Naive B cell (primary cell): Measurements from ENCODE around the gene MCC. TPM values are rescaled to one million over a fixed set of nuclear protein-coding genes. Genes with fewer than 3 reads are reported as not detected.

ENCODE experiments used
- ATAC-seq, 2 donors: fragments of 150-1000 bp; cut with Tn5 transposase; 2 replicates each; pipeline ENCODE4 v1.10.0; 2021; ENCODE audit warnings: low read depth in 2 of 2, mild to moderate bottlenecking in 2 of 2, moderate library complexity in 2 of 2
- DNase-seq: peaks from one replicate; pipeline ENCODE4 v3.0.0; 2022
- H3K27ac Mint-ChIP-seq, 6 donors: one replicate each; pipeline ENCODE4 v1.8.0; 2020 to 2022; ENCODE audit warnings: mild to moderate bottlenecking in 6 of 6, mixed read lengths in 6 of 6, moderate library complexity in 5 of 6, inconsistent platforms in 2 of 6
- H3K27me3 Mint-ChIP-seq, 3 donors: one replicate each; pipeline ENCODE4 v1.8.0; 2021 to 2022; ENCODE audit warnings: mixed read lengths in 3 of 3, mild to moderate bottlenecking in 1 of 3
- H3K36me3 Mint-ChIP-seq, 2 donors: one replicate each; pipeline ENCODE4 v1.8.0; 2020 to 2022; ENCODE audit warnings: mixed read lengths in 2 of 2, inconsistent platforms in 1 of 2, mild to moderate bottlenecking in 1 of 2
- H3K4me1 Mint-ChIP-seq, 3 donors: one replicate each; pipeline ENCODE4 v1.8.0; 2020 to 2022; ENCODE audit warnings: mixed read lengths in 3 of 3, inconsistent platforms in 1 of 3, mild to moderate bottlenecking in 1 of 3, moderate library complexity in 1 of 3
- H3K4me3 Mint-ChIP-seq, 8 donors: one replicate each; pipeline ENCODE4 v1.8.0; 2020 to 2022; ENCODE audit warnings: mild to moderate bottlenecking in 8 of 8, mixed read lengths in 8 of 8, moderate library complexity in 8 of 8, inconsistent platforms in 2 of 8
- H3K9me3 Mint-ChIP-seq, 7 donors: one replicate each; pipeline ENCODE4 v1.8.0; 2020 to 2022; ENCODE audit warnings: mixed read lengths in 7 of 7, mild to moderate bottlenecking in 5 of 7, inconsistent platforms in 2 of 7, moderate library complexity in 1 of 7
- polyA plus RNA-seq, 6 donors: library from polyadenylated mRNA; unstranded; fragments of 300-500 nt; fragmentation: Illumina TruSeq; gene quantifications; one replicate each; pipeline ENCODE4 v1.2.3, GENCODE V29; 2021; ENCODE audit warnings: low read depth in 6 of 6

Gene MCC
- polyA plus RNA-seq, 6 donors from 2014 or later, result 0.16 to 0.56 (median 0.31) TPM; not detected in 1

DNA sequence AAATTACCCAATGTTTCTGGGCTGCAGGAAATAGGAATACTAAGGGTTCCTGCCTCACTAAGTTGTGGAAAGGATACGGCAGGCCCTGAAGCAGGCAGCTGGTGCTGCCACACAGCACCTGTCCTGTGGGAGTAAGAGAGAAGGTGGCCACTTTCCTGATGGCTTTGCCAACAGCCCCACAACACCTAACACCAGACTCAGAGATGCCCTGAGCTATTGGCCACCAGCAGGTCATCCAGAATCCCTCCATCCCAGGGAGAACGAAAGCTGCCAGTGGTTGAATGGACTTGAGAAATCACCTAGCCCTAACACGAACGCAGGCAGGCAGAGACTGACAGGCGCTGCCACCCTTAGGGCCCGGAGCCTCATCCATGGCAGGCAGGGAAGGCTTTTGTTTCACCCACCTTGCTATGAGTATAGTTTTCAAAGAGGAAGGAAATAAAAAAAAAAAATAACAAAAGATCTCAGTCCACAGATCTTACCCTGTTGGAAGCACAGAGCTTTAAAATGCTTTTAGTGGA is 429.5 kb downstream of the MCC start:
- Mint-ChIP-seq H3K4me3 (no peak overlapping the region), H3K4me1 (peaks cover 0 to 9% (median 7%) of the 10 kb centered on the region in 3 donors), H3K27me3 (peaks cover 0 to 8% (median 0%) of the 10 kb centered on the region in 3 donors)

GRCh38 chr5:113058269-113058668 is 430.0 kb downstream of the MCC start:
- DNase-seq, result no peak
- no peak for ATAC-seq
- no peaks in the 10 kb centered on the region for H3K9me3 Mint-ChIP-seq
- H3K36me3 Mint-ChIP-seq, result no peaks in the 10 kb centered on the region
- peaks cover 0 to 8% (median 0%) of the 10 kb centered on the region in 3 donors for H3K27me3 Mint-ChIP-seq
- peaks cover 0 to 9% (median 7%) of the 10 kb centered on the region in 3 donors for H3K4me1 Mint-ChIP-seq
- H3K4me3 Mint-ChIP-seq, result no peak overlapping the region
- no peak overlapping the region for H3K27ac Mint-ChIP-seq

More for the DNA sequence above, 429.5 kb downstream of the MCC start:
- ATAC-seq (no peak), DNase-seq (no peak)
- no peaks in the 10 kb centered on the region for H3K36me3 Mint-ChIP-seq
- H3K27ac Mint-ChIP-seq, result peak overlapping the region in 2 of 6 donors; percentile 21 to 63
- no peaks in the 10 kb centered on the region for H3K9me3 Mint-ChIP-seq

DNA sequence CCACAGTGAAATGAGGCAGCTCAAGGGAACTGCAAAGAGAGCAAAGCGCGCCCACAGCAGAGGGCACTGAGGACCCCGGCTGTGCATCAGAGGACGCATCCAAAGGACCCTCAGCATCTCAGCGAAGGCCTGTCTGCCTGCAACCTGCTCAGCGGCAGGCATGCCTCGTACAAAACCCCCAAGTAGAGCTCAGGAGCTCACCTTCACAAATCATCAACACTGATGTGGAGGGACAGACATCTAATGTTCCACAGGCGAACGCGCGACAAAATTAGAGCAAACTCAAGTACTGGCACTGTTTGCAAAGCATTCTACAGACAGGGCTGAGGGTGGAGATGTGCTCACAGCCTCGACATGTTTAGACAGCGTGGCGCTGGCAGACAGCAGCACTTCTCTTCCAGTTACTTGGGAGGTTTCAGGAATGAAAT is 430.7 kb downstream of the MCC start:
- ATAC-seq (no peak), DNase-seq (no peak)
- Mint-ChIP-seq H3K4me1 (peaks cover 0 to 7% (median 6%) of the 10 kb centered on the region in 3 donors), H3K4me3 (no peak overlapping the region), H3K9me3 (peaks cover 0 to 2% (median 0%) of the 10 kb centered on the region in 7 donors), H3K36me3 (no peaks in the 10 kb centered on the region), H3K27me3 (peaks cover 0 to 8% (median 0%) of the 10 kb centered on the region in 3 donors), H3K27ac (no peak overlapping the region)

GRCh38 chr5:113056988-113057387 is 431.3 kb downstream of the MCC start:
- Mint-ChIP-seq H3K4me3 (no peak overlapping the region), H3K36me3 (no peaks in the 10 kb centered on the region), H3K4me1 (peaks cover 0 to 2% (median under 1%) of the 10 kb centered on the region in 3 donors), H3K27me3 (peaks cover 0 to 8% (median 0%) of the 10 kb centered on the region in 3 donors), H3K9me3 (peaks cover 0 to 2% (median 0%) of the 10 kb centered on the region in 7 donors), H3K27ac (peak overlapping the region in 1 of 6 donors; percentile 44)
- ATAC-seq (no peak), DNase-seq (no peak)

GRCh38 chr5:113054899-113055298 is 433.4 kb downstream of the MCC start:
- H3K27ac Mint-ChIP-seq, result no peak overlapping the region
- DNase-seq, result no peak

DNA sequence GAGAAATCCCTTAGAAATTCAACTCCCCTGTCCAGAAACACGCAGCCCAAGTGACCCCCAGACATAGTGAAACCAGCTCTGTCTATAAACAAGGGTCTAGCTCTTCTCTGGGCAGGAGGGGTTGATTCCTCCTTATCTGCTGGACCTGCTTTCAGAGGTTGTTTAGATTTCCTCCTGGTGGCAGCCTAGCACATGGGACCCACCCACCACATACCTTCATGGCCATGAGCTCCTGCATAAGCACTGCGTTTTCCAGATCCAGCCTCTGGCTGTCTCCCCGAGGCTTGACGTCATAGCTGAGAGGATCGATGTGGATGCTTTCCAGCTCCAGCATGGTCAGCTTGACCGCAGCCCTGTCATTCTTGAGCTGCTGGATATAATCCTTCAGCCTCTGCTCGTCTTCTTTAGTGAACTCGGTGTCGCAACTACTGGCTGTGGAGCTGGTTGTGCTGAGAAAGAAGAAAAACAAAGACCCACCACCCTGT is 434.7 kb downstream of the MCC start:
- peaks cover 0 to 2% (median 0%) of the 10 kb centered on the region in 7 donors for H3K9me3 Mint-ChIP-seq
- H3K36me3 Mint-ChIP-seq, result no peaks in the 10 kb centered on the region
- peaks cover under 1 to 5% (median under 1%) of the 10 kb centered on the region in 3 donors for H3K4me1 Mint-ChIP-seq
- no peak overlapping the region for H3K27ac Mint-ChIP-seq
- no peaks in the 10 kb centered on the region for H3K27me3 Mint-ChIP-seq
- no peak for DNase-seq
- ATAC-seq, result no peak
- H3K4me3 Mint-ChIP-seq, result peak overlapping the region in 1 of 8 donors; percentile 82

More at GRCh38 chr5:113054899-113055298, 433.4 kb downstream of the MCC start:
- H3K4me3 Mint-ChIP-seq, result no peak overlapping the region
- H3K9me3 Mint-ChIP-seq, result peaks cover 0 to 2% (median 0%) of the 10 kb centered on the region in 7 donors
- no peak for ATAC-seq
- peaks cover 0 to 7% (median 0%) of the 10 kb centered on the region in 3 donors for H3K27me3 Mint-ChIP-seq
- H3K4me1 Mint-ChIP-seq, result peaks cover 0 to 5% (median 0%) of the 10 kb centered on the region in 3 donors
- no peaks in the 10 kb centered on the region for H3K36me3 Mint-ChIP-seq

- Mint-ChIP-seq H3K9me3 (peaks cover 0 to 2% (median 0%) of the 10 kb centered on the region in 7 donors), H3K27me3 (no peaks in the 10 kb centered on the region), H3K4me1 (peaks cover 14 to 16% (median 14%) of the 10 kb centered on the region in 3 donors), H3K36me3 (no peaks in the 10 kb centered on the region), H3K4me3 (no peak overlapping the region), H3K27ac (no peak overlapping the region)
- no peak for DNase-seq
- ATAC-seq, result no peak
These were observed 436.0 kb downstream of the MCC start for GRCh38 chr5:113052041-113052795.

- ATAC-seq (no peak), DNase-seq (no peak)
- H3K4me3 Mint-ChIP-seq, result peak overlapping the region in 1 of 8 donors; percentile 21
- H3K9me3 Mint-ChIP-seq, result peaks cover 0 to 2% (median 0%) of the 10 kb centered on the region in 7 donors
- H3K27ac Mint-ChIP-seq, result peak overlapping the region in 2 of 6 donors; percentile 49 to 53
- no peaks in the 10 kb centered on the region for H3K27me3 Mint-ChIP-seq
- H3K36me3 Mint-ChIP-seq, result no peaks in the 10 kb centered on the region
- peaks cover 15 to 18% (median 18%) of the 10 kb centered on the region in 3 donors for H3K4me1 Mint-ChIP-seq
These were observed 437.4 kb downstream of the MCC start for GRCh38 chr5:113050721-113051382.

DNA sequence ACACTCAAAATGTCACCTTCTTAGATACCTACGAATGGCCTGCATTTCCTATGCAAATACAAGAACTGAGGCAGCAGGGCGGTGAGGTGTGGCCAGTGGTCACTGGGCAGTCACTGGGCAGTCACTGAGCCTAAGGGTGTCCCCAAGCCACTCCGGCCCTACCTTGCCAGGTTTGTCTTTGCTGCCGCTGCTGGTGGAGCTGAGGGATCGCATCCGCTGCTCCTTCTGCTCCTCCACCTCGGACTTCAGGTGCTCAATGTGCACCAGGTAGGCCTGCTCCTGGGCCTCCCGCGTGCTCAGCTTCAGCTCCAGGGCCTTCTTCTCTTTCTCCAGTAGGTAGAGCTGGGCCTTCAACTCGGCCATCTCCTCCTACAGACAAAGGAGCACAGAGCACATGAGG is 439.3 kb downstream of the MCC start:
- Mint-ChIP-seq H3K9me3 (peaks cover 0 to 2% (median 0%) of the 10 kb centered on the region in 7 donors), H3K4me3 (no peak overlapping the region), H3K27ac (peak overlapping the region in 1 of 6 donors; percentile 49), H3K36me3 (no peaks in the 10 kb centered on the region), H3K4me1 (peaks cover 15 to 18% (median 18%) of the 10 kb centered on the region in 3 donors), H3K27me3 (no peaks in the 10 kb centered on the region)
- ATAC-seq, result no peak
- no peak for DNase-seq

DNA sequence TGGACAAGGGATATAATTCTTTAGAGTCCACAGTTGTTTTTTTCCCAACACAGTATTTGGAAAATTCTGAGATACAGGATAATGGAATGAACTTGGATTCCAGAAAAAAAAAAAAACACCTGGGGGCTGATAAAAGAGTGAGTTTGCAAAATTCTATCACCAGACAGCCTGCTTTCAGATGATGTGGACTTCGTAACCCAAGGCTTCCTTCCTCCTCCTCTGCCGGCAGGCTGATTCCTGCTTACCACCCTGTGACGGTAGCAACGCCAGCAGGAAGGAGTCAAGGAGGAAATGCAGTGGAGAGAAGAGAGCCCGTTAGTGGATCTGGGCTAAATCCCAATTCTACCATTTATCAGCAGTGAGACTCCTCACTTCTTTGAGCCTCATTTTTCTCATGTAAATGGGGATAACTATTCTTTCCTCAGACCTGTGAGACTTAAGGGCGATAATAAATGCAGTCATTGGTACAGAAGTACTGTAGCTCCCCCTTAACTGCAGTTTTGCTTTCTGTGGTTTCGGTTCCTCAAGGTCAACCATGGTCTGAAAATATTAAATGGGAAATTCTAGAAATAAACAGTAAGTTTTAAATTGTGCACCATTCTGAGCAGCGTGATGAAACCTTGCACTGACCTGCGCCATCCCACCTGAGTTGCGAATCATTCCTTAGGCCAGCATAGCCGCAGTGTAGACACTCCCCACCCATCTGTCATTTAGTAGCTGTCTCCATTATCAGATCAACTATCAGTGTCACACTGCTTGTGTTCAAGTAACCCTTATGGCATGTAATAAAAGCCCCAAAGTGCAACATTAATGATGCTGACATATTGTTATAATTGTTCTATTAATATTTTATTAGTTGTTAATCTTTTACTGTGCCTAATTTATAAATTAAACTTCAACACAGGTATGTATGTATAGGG is 440.3 kb downstream of the MCC start:
- H3K4me1 Mint-ChIP-seq, result peaks cover 15 to 18% (median 18%) of the 10 kb centered on the region in 3 donors
- peak; percentile 57 to 68 for ATAC-seq
- H3K27ac Mint-ChIP-seq, result peak overlapping the region in 4 of 6 donors; percentile 30 to 52 (median 37)
- H3K4me3 Mint-ChIP-seq, result peak overlapping the region in 7 of 8 donors; percentile 56 to 89 (median 73)
- no peaks in the 10 kb centered on the region for H3K27me3 Mint-ChIP-seq
- peaks cover 0 to 2% (median 0%) of the 10 kb centered on the region in 7 donors for H3K9me3 Mint-ChIP-seq
- no peaks in the 10 kb centered on the region for H3K36me3 Mint-ChIP-seq
- no peak for DNase-seq

GRCh38 chr5:113047234-113047633 is 441.0 kb downstream of the MCC start:
- Mint-ChIP-seq H3K36me3 (no peaks in the 10 kb centered on the region), H3K27me3 (peaks cover 0 to under 1% (median 0%) of the 10 kb centered on the region in 3 donors), H3K4me1 (peaks cover 15 to 18% (median 18%) of the 10 kb centered on the region in 3 donors), H3K4me3 (peak overlapping the region in 5 of 8 donors; percentile 56 to 89 (median 73)), H3K27ac (peak overlapping the region in 2 of 6 donors; percentile 20 to 64), H3K9me3 (no peaks in the 10 kb centered on the region)
- no peak for DNase-seq
- no peak for ATAC-seq

- Mint-ChIP-seq H3K9me3 (peaks cover 0 to 2% (median 0%) of the 10 kb centered on the region in 7 donors), H3K27me3 (peaks cover 5 to 8% (median 5%) of the 10 kb centered on the region in 3 donors), H3K36me3 (no peaks in the 10 kb centered on the region), H3K4me1 (peaks cover 15 to 18% (median 15%) of the 10 kb centered on the region in 3 donors), H3K27ac (peak overlapping the region in 1 of 6 donors; percentile 2), H3K4me3 (no peak overlapping the region)
- no peak for ATAC-seq
- no peak for DNase-seq
These were observed 443.3 kb downstream of the MCC start for GRCh38 chr5:113044776-113045465.
